Measurements from ENCODE around the gene TNIP1.

The TNIP1 gene

DNA sequence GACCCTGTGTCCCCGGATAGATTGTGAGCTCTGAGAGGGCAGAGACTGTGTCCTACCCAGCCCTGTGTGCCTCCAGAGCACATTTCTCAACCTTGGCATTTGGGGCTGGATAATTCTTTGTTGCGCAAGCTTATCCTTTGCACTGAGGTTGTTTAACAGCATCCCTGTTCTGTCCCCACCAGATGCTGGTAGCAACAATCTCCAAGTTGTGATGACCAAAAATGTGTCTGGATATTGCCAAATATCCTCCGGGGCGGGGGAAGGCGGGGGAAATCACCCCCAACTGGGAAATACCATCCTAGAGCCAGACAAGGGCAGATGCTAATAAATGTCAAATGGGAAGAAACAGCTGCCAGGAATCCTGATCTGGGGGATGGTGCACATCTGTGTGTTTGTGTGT, 24.0 kb upstream of the TNIP1 start:
- DNase-seq: peak; percentile 63

DNA sequence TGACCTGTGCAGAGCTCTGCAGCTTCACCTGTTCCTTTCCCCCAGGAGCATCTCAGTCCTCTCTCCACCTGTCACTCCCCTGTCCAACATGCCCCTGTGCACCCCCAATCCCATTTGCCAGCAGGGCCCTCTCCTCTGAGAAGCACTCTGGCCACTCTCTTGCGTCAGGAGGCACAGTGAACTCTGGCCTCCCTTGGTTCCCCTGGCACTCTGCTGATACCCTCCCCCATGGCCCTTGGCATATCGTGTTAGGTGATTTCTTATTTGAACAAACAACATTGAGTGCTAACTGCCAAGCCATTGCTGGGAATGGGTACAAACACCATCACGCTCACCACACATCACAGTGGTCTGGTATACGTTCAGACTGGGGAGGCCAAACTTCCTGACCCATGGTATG, 20.9 kb upstream of the TNIP1 start:
- DNase-seq: no peak

DNA sequence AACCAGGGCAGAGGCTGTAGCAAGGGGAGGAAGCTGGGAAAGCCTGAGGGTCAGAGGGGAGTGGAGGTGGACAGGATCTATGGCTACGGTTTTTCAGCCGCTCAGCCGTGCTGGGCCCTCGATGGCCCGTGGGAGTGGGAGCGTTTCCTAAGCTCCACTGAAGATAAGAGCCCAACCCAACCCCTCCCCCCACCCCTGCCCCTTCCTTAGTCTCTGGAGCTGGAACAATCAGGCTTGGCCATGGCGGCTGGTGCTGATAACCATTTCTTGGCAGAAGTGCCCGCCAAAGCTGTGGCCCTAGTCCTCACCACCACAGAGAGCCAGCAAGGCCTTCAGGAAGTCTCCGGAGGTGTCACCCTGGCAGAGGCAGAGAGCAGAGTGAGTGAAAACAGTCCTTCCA, 20.3 kb upstream of the TNIP1 start:
- no peak for DNase-seq

DNA sequence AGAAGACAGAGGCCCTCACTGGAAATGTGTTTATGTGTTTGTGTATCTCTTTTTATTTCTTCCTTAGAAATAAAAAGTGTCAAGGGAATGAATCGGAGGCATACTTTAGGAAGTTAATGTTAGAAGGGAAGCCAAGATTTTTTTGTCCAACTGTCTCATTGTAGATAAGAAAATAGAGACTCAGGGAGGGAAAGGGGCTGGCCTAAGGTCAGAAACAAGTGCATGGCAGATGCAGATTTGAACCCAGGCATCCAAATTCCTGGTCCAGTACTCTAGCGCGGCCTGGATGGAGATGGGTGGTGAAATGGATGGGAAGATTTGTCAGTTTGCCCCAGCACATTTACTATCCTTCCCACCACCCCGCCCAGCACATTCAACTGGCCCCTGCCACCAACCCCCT, 19.8 kb upstream of the TNIP1 start:
- no peak for DNase-seq

DNA sequence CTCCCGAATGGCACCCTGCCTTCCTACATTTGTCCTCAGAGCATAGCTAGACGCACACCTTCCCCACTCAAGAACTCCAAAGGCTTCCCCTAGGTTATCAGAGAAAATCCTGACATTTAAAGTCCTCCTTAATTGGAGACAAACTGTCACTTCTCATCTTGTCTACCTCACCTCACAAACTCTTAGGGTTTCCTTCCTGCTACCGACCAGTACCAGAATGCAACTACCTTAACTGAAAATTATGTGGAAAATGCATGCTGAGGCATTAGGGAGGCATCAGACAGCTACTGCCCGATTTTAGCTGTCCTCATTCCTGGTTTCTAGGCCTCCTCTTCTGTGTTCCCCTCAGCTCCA, 17.9 kb upstream of the TNIP1 start:
- no peak for DNase-seq

DNA sequence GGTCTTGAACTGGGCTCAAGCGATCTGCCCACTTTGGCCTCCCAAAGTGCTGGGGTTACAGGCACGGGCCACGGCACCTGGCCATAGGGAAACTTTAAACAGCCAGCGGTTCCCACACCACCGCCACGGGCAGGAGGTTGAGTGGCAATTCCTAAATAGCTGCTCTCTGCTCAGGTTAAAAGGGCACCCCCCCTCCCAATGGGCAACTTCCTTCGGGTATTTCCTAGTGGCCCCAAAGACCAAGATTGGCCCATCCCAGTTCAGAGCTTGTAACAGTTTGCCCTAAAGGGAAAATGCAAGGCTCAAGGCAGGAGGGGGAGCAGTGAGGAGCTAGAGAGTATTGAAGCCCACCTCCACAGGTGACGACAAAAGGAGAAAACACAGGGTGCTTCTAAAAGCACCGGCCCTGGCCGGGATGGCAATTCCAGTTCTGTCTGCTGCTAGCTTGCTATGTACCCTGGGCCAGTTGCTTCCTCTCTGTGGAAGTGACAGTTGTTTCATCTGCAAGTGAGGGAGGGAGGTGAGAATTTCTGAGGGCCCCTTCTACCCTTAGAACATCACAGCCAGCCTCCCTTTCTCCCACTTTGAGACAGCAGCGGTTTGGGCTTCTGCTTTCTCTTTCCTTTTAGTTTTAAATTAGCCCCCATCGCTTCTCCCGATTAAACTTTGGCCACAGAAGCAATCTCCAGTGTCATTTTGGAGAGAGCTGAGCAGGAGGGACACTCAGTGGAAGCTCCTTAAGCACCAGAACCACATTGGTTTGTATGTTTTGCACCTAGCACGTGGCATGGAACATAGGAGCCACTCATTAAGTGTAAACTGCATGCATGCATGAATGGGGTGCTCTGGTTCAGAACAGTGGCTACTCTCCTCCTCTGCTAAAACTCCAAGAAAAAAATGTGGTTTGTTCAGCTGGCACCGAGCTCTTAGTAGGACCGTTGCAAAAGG, 17.3 kb upstream of the TNIP1 start:
- DNase-seq: no peak

DNA sequence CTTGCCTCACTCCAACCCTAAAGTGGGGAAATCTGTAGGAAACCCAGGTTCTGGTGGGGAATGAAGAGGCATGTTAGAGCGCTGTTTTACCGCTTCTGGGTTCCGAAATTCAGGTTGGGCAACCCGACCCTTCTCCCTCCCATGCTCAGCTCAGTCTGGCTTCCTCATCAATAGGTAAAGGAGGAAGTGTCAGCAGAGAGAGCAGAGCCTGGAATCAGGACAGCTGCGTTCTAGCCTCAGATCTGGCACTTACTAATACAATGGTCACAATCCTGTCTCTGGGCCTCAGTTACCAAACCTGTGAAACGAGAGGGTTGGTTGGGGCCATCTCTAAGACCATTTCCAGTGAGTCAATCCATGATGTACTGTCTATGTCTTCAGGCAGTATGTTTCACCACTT, 16.2 kb upstream of the TNIP1 start:
- no peak for DNase-seq

DNA sequence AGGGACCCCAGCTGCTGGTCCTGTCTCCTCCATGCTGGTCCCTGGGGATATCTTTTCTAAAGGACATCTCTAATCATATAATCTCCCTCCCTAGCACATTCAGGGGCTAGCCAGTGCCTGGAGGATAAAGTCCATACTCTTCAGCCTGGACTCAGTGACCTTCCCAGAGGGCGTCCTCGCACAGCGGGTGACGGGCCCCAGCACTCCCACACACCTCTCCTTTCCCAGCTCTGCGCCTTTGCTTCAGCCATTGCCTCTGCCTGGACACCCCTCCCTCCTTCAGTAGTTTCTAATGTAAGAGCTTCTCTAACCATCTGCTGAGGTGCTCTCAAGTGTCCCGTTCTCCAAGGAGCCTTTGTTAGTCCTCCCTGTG, 15.2 kb upstream of the TNIP1 start:
- DNase-seq: no peak

DNA sequence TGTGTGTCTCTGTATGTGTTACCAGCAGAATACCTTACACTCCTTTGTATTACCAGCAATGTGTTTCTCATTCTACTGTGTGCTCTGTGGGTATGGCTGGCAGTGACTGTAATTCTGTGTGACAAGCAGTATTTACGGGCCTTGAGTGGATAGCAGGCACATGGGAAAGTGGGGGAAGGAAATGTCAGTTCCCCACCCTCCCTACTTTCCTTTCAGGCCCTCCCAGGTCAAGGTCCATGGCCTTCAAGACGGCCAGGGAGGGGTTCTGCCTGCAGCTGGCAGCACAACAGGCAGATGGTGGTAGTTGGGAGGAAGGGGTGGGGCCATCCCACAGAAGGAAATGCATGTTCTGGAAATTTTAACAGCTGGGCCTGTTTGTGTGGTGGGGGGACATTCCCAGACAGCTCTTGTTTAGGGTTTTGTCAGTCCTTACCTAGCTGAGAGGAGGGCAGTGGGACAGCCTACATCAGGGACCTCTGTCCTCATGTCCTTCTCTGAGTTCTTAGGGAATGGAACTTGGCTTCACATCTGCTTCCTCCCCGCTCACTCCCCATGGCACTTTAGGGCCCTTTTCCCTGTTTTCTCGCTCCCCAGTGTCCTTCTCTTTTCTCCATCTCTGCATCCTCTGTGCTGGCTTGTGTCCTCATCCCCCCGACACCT, 14.6 kb upstream of the TNIP1 start:
- DNase-seq: no peak

DNA sequence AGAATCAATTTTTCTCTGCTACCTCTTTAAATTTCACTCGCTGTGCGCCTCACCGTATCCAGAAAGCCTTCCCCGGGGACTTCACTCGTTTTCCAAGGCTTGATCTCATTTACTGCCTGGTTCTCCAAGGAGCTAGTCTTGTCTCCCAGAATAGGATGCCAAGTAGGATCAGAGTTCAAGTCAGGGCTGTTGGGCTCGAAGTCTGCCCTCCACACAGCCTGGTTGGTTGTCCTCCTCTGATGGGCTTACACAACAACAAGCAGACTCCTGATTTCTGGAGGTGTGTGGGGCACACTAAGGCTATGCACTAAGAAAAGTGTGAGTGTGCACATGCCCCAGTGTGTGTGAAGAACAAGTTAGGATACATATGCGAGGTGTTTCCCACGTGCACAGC, 14.0 kb upstream of the TNIP1 start:
- no peak for DNase-seq

DNA sequence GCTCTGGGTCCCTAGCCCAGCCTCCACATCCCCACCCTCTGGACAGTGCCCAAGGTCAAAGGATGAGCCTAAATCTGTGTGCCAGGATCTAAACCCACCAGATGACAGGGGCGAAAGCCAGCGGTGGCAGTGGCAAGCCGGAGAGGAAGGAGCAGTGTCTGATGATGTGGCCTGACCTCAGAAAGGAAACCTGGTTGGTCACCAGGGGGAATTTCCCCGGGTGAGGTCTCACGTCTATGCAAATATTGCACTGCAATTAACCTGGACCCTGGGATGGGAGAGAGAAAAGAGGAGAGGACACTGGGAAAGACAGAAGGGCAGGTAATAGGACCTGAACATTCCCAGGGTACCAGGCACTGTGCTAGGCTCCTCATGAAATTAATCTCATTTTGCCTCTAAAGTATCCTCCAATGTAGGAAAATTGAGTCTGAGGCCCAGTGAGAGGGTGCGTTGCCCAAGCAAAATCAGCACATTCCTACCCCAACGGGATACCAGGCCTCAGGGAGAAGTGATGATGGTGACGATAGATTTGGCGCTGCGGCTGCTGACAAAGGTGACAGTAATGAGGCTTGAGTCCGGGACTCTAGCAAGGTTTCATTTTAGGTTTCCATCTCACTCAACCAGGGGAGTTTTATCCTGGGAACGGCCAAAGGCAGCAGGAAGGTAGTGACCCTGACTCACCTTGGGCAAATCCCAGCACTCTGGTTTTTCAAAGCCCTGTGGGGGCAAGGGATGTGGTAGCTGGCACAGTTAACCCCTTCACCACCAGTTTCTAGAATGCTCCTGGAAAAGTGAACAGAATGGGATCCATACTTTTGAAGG, 13.4 kb upstream of the TNIP1 start:
- DNase-seq: no peak

DNA sequence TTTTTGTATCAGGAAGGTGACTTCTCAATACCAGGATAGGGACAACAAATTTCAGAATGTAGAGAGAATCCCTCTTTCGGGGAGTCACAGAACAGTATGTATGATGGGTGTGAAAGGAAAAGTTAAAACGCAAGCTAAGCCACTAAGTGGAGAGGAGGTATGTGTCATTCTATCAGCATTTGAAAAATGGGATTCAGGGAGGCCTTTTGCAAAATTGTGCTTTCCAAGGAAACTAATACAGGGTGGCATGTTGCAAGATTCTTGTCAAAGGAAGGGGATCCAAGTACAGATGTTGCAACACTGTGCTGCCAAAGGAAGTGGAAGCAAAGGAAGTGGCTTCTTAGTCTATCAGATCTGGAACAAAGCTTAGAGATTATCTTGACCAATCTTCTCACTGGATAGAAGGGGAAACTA, 12.6 kb upstream of the TNIP1 start:
- peak; percentile 96 for DNase-seq

DNA sequence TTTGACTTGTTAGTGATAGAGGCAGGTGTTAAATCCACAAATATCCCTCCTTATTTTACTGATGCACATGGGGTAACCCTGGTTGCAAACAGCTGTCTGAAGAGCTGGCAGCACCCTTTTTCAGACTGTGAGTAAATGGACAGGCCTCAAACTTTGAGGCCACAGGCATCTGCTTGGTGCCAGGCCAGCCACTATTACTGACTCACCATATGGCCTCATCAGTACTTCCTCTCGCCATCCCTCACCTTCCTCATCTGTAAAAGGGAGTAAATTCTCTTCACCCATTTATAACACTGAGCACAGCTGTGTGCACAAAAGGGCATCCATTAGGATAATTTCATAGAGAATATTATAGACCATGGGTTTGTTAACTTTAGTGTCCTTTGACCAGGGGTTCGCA, 11.9 kb upstream of the TNIP1 start:
- DNase-seq: peak; percentile 81

DNA sequence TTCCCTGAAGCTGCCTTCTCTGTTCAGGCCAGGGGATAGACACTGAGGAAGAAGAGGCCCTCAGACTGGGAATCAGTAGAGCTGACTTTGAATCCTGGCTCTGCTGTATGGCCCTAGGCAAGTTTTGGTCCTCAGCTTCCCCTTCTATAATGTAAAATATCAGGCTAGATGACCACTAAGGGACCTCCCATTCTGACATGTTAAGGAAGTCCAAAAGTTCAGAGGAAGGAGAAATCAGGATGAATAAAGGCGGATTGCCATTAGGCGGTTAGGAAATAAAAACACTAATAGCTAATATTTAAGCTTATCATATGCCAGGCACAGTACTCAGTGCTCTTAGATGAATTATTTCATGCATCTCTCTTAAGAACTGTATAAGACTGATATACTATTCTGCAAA, 8.9 kb upstream of the TNIP1 start:
- DNase-seq: no peak

DNA sequence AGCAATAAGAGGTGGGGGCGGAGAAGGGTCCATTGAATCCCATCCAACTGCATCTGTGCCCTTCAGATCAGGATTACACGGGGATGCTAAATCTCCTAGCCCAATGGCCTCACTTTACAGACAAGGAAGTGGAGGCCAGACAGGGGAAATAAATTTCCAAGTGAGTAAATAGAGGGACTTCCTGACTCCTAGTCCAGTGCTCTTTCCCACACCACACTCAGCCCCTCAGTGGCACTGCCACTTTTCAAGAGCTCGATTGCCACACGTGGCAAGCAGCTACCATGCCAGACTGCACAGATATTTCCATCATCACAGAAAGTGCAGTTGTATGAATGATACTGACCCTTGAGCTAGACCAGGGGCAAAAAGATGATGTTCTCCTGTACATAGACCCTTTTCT, 8.2 kb upstream of the TNIP1 start:
- DNase-seq: no peak

DNA sequence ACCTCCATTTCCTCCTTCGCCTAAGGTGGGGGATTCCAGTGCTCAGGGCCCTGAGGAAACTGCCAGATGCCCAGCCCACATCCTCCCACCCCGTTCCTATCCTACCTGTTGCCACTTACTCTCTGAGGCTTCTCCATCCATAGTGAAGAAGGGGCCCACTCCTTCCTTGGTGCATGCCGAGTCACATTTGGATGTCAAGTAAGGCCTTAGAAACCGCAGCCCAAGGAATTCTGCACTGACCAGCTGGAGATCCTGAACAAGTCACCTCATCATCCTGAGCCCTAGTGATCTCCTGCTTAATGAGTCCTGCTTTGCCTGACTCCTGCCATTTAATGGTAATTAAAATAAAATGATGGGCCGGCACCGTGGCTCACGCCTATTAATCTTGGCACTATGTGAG, 6.7 kb upstream of the TNIP1 start:
- no peak for DNase-seq

DNA sequence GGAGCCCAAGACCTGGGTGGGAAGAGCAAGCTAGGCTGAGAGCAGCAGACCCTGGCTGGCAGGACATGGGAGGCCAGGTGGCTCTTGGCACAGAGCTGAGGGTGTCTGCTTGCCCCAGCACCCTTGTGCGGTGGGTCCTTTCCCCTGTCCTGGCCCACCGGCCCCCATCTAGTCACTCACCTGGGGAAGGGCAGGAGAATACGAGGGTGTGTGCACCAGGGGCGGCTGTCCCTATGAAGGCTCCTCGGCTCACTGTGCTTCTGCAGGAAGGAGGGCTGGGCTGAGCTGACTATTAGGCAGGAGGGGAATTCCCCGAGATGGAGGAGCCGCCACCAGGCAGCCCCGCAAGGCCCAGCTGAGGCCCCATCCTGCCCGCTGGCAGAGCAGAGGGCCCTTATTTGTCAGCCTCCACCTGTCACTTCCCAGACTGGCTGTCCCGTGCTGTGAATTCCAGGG, 6.1 kb upstream of the TNIP1 start:
- no peak for DNase-seq

DNA sequence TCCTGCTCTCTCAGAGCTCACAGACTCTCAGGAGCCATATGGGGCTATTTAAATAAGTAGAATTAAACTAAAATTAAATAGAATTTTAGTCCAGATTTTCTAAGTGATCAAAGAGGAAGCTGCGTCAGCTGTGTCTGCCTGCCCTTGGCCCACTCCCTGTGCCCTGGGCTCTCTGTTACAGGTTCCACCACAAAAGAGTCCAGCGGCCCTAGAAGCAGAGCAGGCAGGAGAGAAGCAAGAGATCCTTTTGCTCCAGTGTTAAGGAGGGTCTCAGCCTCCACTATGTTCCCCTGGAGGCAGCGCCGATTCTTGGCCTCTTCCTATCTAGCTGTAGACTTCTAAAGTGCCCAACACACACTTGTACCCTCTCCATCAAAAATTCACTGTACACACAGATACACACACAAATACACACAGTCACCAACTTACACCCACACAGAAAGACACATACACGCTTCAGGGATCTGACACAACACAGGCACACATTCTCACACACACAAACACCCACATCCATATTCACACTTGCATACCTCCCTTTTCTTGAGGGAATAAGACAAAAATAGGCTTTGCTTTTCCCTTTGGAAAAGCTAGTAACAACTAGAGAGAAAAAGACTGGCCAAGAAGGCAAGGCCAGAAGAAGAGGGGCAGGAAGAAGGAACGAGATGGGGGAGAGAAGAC, 5.5 kb upstream of the TNIP1 start:
- no peak for DNase-seq

DNA sequence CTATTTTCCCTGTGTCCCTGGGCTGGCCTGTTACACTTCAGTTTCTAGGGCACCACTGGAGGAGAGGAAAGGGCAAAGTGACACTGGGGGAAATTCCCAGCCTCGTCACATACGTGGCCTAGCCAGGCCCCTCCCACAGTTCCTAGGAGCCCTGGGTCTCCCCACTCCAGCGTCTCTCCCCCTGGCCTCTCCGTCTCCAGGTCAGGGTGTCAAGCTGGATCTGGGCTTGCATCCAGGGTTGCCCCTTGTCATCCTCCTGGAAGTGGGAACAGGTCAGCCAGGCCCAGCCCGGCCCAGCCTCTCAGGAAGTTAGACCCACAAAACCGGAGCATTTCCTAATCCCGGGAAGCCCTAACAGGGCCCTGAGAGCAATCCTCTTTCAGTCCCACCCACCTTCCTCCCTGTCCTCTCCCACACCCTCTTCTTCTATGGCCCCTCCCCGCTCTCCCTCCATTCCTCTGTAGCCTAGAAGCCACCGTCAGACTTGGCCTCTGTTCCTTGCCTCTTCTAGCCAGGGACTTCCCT, 4.7 kb upstream of the TNIP1 start:
- DNase-seq: no peak

DNA sequence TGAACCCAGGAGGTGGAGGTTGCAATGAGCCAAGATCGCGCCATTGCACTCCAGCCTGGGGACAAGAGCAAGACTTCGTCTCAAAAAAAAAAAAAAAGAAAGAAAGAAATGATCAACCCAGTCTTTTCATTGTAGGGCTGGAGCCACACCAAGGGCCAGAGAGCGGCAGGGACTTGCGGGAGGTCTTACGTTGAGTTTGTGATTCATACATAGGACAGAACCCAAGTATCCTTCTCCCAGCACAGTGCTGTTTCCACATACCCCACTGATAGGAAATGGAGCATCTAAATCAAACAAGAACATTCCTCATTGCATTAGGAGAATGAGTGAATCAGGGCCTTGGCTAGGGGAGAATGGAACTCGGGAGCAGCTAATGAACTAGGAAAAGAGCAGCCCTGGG, 3.5 kb upstream of the TNIP1 start:
- no peak for DNase-seq

DNA sequence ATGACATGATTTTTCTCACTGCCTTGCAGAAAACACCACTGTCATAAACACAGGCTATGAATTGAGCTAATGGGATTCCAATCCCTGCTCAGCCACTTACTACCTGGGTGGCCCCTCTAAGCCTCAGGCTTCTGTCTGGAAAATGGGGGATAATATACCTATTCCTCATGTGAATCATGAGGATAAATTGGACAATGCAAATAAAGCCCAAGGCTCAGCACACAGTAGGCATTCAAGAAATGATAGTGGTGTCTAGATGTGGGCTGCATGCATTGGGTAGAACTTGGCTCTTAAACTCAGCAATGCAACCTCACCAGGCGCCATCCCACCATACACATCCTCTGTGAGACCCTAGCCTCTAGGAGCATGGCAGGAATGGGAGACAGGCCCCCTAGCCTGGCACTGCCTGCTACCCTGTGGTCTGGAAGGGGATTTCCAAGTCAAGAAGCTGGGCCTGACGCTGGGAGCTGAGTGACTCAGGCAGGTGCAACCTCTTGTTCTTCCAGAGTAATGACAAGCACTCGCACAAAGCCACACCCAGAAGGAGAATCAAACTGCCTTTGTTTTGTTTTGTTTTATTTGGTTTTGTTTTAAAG, 2.3 kb upstream of the TNIP1 start:
- DNase-seq: no peak

DNA sequence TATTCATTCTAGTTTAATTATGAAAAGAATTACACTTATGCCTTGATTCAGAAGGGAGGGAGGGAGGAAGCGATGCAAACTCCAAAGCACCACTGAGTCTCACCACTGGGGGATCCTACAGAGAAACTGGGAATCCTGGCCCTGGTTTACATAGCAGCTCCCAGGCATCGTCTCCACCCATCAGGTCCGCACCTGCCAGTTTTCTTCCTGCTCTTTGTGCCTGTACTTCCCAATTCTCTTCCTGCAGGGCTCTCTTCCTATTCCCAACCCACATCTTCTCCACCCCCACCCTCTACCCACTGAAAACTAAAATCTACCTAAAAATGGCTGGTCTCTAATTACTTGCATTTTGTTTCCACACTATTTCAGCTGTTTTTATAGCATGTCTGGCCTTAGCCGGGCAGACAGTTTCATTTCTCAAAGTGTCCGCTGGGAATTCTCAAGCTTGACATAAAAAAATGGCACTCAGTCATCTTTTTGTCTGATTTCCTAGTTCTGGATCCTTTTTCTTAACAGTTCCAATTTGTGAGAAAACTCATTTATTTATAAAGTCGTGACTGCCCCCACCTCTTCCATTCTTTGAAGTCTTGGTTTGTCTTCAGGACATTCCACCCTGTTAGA, 1.6 kb upstream of the TNIP1 start:
- no peak for DNase-seq

Measured in fibroblast of upper back skin (primary cell).